Measurements from ENCODE around the gene REV3L.

The REV3L gene

GRCh38 chr6:111411978-111412566 lies 70.9 kb downstream of the REV3L start:
- Histone ChIP-seq H3K27ac (replicated peaks) (no peak overlapping the region), H3K27me3 (ENCODE audit: insufficient read depth, poor library complexity, severe bottlenecking) (no peaks in the 10 kb centered on the region), H3K4me3 (replicated peaks; ENCODE audit: insufficient read depth, low read length) (no peak overlapping the region)
- peak in 1 of 2 experiments; percentile 14 for DNase-seq (ENCODE audit: low read depth in 1 of 2, low spot score in 1 of 2)
- no peak for TF ChIP-seq SPI1 (IDR thresholded peaks at IDR 0.05; ENCODE audit: borderline replicate concordance, low read depth)
- no peak for TF ChIP-seq REST (IDR thresholded peaks at IDR 0.05; ENCODE audit: insufficient replicate concordance, low read depth)
- TF ChIP-seq CTCF (IDR thresholded peaks at IDR 0.05; ENCODE audit: insufficient read depth, low read length): no peak
- no peak for TF ChIP-seq GABPA (IDR thresholded peaks at IDR 0.05; ENCODE audit: low read depth)
- TF ChIP-seq POLR2AphosphoS5 (IDR thresholded peaks at IDR 0.05; ENCODE audit: low read depth): no peak

GRCh38 chr6:111411046-111411445 lies 72.0 kb downstream of the REV3L start:
- Histone ChIP-seq H3K4me3 (replicated peaks; ENCODE audit: insufficient read depth, low read length) (no peak overlapping the region), H3K27me3 (ENCODE audit: insufficient read depth, poor library complexity, severe bottlenecking) (no peaks in the 10 kb centered on the region), H3K27ac (replicated peaks) (no peak overlapping the region)
- DNase-seq (ENCODE audit: low read depth in 1 of 2, low spot score in 1 of 2): no peak
- no peak for TF ChIP-seq POLR2AphosphoS5 (IDR thresholded peaks at IDR 0.05; ENCODE audit: low read depth)
- TF ChIP-seq CTCF (IDR thresholded peaks at IDR 0.05; ENCODE audit: insufficient read depth, low read length): no peak
- TF ChIP-seq REST (IDR thresholded peaks at IDR 0.05; ENCODE audit: insufficient replicate concordance, low read depth): no peak
- TF ChIP-seq GABPA (IDR thresholded peaks at IDR 0.05; ENCODE audit: low read depth): no peak
- TF ChIP-seq SPI1 (IDR thresholded peaks at IDR 0.05; ENCODE audit: borderline replicate concordance, low read depth): no peak

GRCh38 chr6:111410371-111410770 lies 72.6 kb downstream of the REV3L start:
- Histone ChIP-seq H3K4me3 (replicated peaks; ENCODE audit: insufficient read depth, low read length) (no peak overlapping the region), H3K27me3 (ENCODE audit: insufficient read depth, poor library complexity, severe bottlenecking) (no peaks in the 10 kb centered on the region), H3K27ac (replicated peaks) (no peak overlapping the region)
- TF ChIP-seq GABPA (IDR thresholded peaks at IDR 0.05; ENCODE audit: low read depth) (no peak), SPI1 (IDR thresholded peaks at IDR 0.05; ENCODE audit: borderline replicate concordance, low read depth) (peak; percentile 72), POLR2AphosphoS5 (IDR thresholded peaks at IDR 0.05; ENCODE audit: low read depth) (no peak)
- DNase-seq (ENCODE audit: low read depth in 1 of 2, low spot score in 1 of 2): no peak

GRCh38 chr6:111409430-111409829 lies 73.6 kb downstream of the REV3L start:
- H3K27me3 ChIP-seq (ENCODE audit: insufficient read depth, poor library complexity, severe bottlenecking): no peaks in the 10 kb centered on the region
- H3K4me3 ChIP-seq (replicated peaks; ENCODE audit: insufficient read depth, low read length): no peak overlapping the region
- no peak for TF ChIP-seq POLR2AphosphoS5 (IDR thresholded peaks at IDR 0.05; ENCODE audit: low read depth)
- DNase-seq (ENCODE audit: low read depth in 1 of 2, low spot score in 1 of 2): no peak
- H3K27ac ChIP-seq (replicated peaks): no peak overlapping the region

- no peak for TF ChIP-seq CTCF (IDR thresholded peaks at IDR 0.05; ENCODE audit: insufficient read depth, low read length)
- no peak for TF ChIP-seq REST (IDR thresholded peaks at IDR 0.05; ENCODE audit: insufficient replicate concordance, low read depth)
- no peak for TF ChIP-seq SPI1 (IDR thresholded peaks at IDR 0.05; ENCODE audit: borderline replicate concordance, low read depth)
- no peak for TF ChIP-seq GABPA (IDR thresholded peaks at IDR 0.05; ENCODE audit: low read depth)
- TF ChIP-seq POLR2AphosphoS5 (IDR thresholded peaks at IDR 0.05; ENCODE audit: low read depth): no peak
- Histone ChIP-seq H3K27ac (replicated peaks) (no peak overlapping the region), H3K27me3 (ENCODE audit: insufficient read depth, poor library complexity, severe bottlenecking) (no peaks in the 10 kb centered on the region), H3K4me3 (replicated peaks; ENCODE audit: insufficient read depth, low read length) (no peak overlapping the region)
- DNase-seq (ENCODE audit: low read depth in 1 of 2, low spot score in 1 of 2): no peak
Measured at GRCh38 chr6:111407686-111408085, 75.3 kb downstream of the REV3L start.

All from HL-60 (cell line).